OCI-LY3 (cell line): Measurements from ENCODE around the gene FARP1.

Experiments
- H2AFZ ChIP-seq: fragments of 200-600, 300-600 bp; shearing (Covaris generic); 2 replicates; pipeline ENCODE4 v1.6.0; 2014; ENCODE audit warnings: antibody characterized with exemption, low read depth, low read length
- H3K27ac ChIP-seq: fragments of 200-600, 300-600 bp; sonication (generic); 2 replicates; pipeline ENCODE4 v1.5.1; 2014; ENCODE audit warnings: mild to moderate bottlenecking, low read length, moderate library complexity, mixed read lengths
- H3K27me3 ChIP-seq: fragments of 200-600, 300-600 bp; sonication (generic); 2 replicates; pipeline ENCODE4 v1.6.1; 2014; ENCODE audit warnings: low read depth, low read length, mixed read lengths
- H3K36me3 ChIP-seq: fragments of 200-600, 300-600 bp; sonication (generic); replicated peaks from 2 replicates; pipeline ENCODE3; 2014; ENCODE audit warnings: low read depth, low read length, mixed read lengths
- H3K4me1 ChIP-seq: fragments of 300-600, 200-600 bp; sonication (generic); 2 replicates; pipeline ENCODE4 v1.6.1; 2014; ENCODE audit warnings: low read length, mixed read lengths
- H3K4me2 ChIP-seq: fragments of 200-600, 300-600 bp; sonication (generic); 2 replicates; pipeline ENCODE4 v1.6.1; 2014; ENCODE audit warnings: low read length, mixed read lengths
- H3K4me3 ChIP-seq: fragments of 300-600, 200-600 bp; sonication (generic); 2 replicates; pipeline ENCODE4 v1.5.1; 2014; ENCODE audit warnings: antibody characterized with exemption, mild to moderate bottlenecking, low read length, moderate library complexity
- H3K79me2 ChIP-seq: fragments of 300-600, 200-600 bp; shearing (Covaris generic); 2 replicates; pipeline ENCODE4 v1.6.1; 2014; ENCODE audit warnings: mild to moderate bottlenecking, low read length, mixed read lengths
- H3K9ac ChIP-seq: fragments of 300-600, 200-600 bp; shearing (Covaris generic); 2 replicates; pipeline ENCODE4 v1.6.0; 2014; ENCODE audit warnings: mild to moderate bottlenecking, low read length, moderate library complexity
- H3K9me3 ChIP-seq: fragments of 200-600, 300-600 bp; shearing (Covaris generic); 2 replicates; pipeline ENCODE4 v1.6.1; 2014; ENCODE audit warnings: low read length, mixed read lengths; ENCODE audit not compliant: insufficient read depth
- H4K20me1 ChIP-seq: fragments of 200-600, 300-600 bp; sonication (generic); 2 replicates; pipeline ENCODE4 v1.6.1; 2016; ENCODE audit warnings: low read length, mixed read lengths; ENCODE audit not compliant: insufficient read depth
- EZH2phosphoT487 ChIP-seq: fragments of 200-600 bp; shearing (Covaris generic); IDR thresholded peaks from 2 replicates; pipeline ENCODE4 v1.6.1; 2018; ENCODE audit warnings: antibody characterized with exemption, mixed run types, low read depth
- TF ChIP-seq, protein P1 (sequence below): fragments of 200-600, 300-600 bp; sonication (generic); IDR thresholded peaks from 2 replicates; pipeline ENCODE4 v1.5.1; 2014; ENCODE audit warnings: antibody characterized with exemption, low read length, low read depth

FARP1 gene

DNA sequence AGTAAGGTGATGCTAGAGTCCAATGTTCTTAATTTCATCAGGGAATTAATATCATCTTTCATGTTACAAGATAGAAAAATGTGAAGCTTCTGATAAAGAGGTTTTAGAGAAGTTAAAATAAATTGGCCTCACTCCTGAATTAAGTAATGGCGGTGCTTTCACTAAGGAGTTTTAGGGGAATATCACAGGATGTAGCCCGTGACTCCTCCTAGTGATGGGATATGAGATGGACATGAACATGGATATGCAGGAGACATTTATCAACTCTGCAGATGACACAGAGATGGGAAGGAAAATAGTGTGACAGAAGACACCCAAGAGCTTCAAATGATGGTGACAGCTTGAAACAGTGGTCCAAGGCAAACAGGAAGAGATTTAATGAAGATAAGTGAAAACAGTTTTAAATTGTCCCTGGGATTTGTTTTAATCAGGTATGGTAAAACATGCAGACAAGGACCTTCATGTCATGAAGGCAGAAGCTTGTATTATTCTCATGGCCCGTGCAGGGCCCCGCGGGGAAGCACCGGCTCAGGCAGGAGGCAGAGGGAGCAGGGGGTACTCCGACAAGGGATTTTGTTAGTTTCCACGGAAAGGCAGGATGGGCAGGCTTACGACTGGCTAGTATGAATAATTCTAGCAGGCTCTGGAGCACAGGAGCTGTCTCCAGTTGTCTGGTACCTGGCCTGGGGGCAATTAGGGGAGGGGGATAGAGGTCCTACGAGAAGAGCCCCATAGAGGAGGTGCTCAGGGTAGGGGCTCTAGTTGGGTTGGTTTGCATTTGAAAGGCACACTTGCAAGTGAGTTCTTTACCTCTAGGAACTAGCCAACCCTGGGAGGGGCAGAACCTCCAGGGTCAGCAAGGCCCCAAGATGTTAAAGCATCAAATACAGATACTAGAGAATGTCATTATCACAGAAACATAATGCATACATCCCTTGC lies 38.7 kb upstream of the FARP1 start:
- peaks cover 1% of the 10 kb centered on the region; the same call in 1 of the 2 replicates for H3K27me3 ChIP-seq
- no peak overlapping the region for H3K4me3 ChIP-seq
- TF ChIP-seq EZH2phosphoT487, result no peak
- TF ChIP-seq, protein P1, sequence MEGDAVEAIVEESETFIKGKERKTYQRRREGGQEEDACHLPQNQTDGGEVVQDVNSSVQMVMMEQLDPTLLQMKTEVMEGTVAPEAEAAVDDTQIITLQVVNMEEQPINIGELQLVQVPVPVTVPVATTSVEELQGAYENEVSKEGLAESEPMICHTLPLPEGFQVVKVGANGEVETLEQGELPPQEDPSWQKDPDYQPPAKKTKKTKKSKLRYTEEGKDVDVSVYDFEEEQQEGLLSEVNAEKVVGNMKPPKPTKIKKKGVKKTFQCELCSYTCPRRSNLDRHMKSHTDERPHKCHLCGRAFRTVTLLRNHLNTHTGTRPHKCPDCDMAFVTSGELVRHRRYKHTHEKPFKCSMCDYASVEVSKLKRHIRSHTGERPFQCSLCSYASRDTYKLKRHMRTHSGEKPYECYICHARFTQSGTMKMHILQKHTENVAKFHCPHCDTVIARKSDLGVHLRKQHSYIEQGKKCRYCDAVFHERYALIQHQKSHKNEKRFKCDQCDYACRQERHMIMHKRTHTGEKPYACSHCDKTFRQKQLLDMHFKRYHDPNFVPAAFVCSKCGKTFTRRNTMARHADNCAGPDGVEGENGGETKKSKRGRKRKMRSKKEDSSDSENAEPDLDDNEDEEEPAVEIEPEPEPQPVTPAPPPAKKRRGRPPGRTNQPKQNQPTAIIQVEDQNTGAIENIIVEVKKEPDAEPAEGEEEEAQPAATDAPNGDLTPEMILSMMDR, result no peak
- no peak overlapping the region for H3K27ac ChIP-seq
- H3K36me3 ChIP-seq, result no peaks in the 10 kb centered on the region
- no peaks in the 10 kb centered on the region for H4K20me1 ChIP-seq
- no peak overlapping the region for H3K4me2 ChIP-seq
- no peak overlapping the region for H3K9ac ChIP-seq
- H3K4me1 ChIP-seq, result no peaks in the 10 kb centered on the region
- no peaks in the 10 kb centered on the region for H3K9me3 ChIP-seq
- no peak overlapping the region for H2AFZ ChIP-seq
- H3K79me2 ChIP-seq, result no peaks in the 10 kb centered on the region

GRCh38 chr13:98105929-98106336 lies 37.0 kb upstream of the FARP1 start:
- no peak overlapping the region for H3K4me2 ChIP-seq
- H3K9ac ChIP-seq, result no peak overlapping the region
- no peaks in the 10 kb centered on the region for H3K36me3 ChIP-seq
- H3K4me1 ChIP-seq, result no peaks in the 10 kb centered on the region
- H3K79me2 ChIP-seq, result no peaks in the 10 kb centered on the region
- H2AFZ ChIP-seq, result no peak overlapping the region
- H4K20me1 ChIP-seq, result no peaks in the 10 kb centered on the region
- no peak overlapping the region for H3K27ac ChIP-seq
- H3K27me3 ChIP-seq, result peaks cover 9% of the 10 kb centered on the region
- no peak overlapping the region for H3K4me3 ChIP-seq
- no peaks in the 10 kb centered on the region for H3K9me3 ChIP-seq
- TF ChIP-seq, protein P1, result no peak
- TF ChIP-seq EZH2phosphoT487, result no peak

- Histone ChIP-seq H3K4me1 (no peaks in the 10 kb centered on the region), H3K4me3 (no peak overlapping the region), H3K79me2 (no peaks in the 10 kb centered on the region), H3K27me3 (peaks cover 9% of the 10 kb centered on the region), H3K9ac (no peak overlapping the region), H4K20me1 (no peaks in the 10 kb centered on the region), H3K9me3 (no peaks in the 10 kb centered on the region), H3K27ac (no peak overlapping the region), H3K4me2 (no peak overlapping the region), H3K36me3 (no peaks in the 10 kb centered on the region), H2AFZ (no peak overlapping the region)
- TF ChIP-seq, protein P1, result no peak
- TF ChIP-seq EZH2phosphoT487, result no peak
Measured at GRCh38 chr13:98108341-98108740, 34.6 kb upstream of the FARP1 start.

DNA sequence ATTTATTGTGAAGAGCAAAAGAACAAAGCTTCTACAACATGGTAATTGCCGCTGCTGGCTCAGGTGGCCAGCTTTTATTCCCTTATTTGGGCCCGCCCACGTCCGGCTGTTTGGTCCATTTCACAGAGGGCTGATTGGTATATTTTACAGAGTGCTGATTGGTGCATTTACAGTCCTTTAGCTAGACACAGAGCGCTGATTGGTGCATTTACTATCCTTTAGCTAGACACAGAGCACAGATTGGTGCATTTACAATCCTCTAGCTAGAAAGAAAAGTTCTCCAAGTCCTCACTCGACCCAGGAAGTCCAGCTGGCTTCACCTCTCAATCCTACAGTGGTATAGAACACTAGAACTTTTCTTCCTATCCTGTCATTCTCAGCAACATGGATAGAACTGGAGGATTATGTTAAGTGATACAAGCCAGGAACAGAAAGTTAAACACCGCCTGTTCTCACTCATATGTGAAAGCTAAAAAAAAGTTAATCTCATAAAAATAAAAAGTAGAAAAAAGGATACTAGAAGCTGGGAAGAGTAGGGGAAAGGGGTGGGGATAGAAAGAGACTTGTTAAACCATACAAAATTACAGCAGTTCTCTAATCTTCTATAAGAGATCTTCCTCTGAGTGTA lies 33.6 kb upstream of the FARP1 start:
- TF ChIP-seq, protein P1, result no peak
- no peak for TF ChIP-seq EZH2phosphoT487
- Histone ChIP-seq H3K36me3 (no peaks in the 10 kb centered on the region), H4K20me1 (no peaks in the 10 kb centered on the region), H3K9ac (no peak overlapping the region), H3K9me3 (no peaks in the 10 kb centered on the region), H3K27ac (no peak overlapping the region), H3K27me3 (peaks cover 9% of the 10 kb centered on the region), H3K79me2 (no peaks in the 10 kb centered on the region), H3K4me1 (no peaks in the 10 kb centered on the region), H3K4me2 (no peak overlapping the region), H2AFZ (no peak overlapping the region), H3K4me3 (no peak overlapping the region)
